GM21447 (cell line): ENCODE data around the gene EIF3A.
"Not testable (repeated sequence)": the region's sequence is repeated elsewhere in the genome, so short reads cannot be mapped to it uniquely, and the experiment has no call there.

Experiments used
- ATAC-seq: cut with Tn5 transposase; IDR thresholded peaks from one replicate; pipeline ENCODE4 v1.9.1; 2021; ENCODE audit not compliant: unreplicated experiment

Gene EIF3A

GRCh38 chr10:119100434-119101238, 20.0 kb upstream of the EIF3A start:
- ATAC-seq: no peak

- no peak for ATAC-seq
These were observed 18.0 kb upstream of the EIF3A start for GRCh38 chr10:119098576-119098975.

DNA sequence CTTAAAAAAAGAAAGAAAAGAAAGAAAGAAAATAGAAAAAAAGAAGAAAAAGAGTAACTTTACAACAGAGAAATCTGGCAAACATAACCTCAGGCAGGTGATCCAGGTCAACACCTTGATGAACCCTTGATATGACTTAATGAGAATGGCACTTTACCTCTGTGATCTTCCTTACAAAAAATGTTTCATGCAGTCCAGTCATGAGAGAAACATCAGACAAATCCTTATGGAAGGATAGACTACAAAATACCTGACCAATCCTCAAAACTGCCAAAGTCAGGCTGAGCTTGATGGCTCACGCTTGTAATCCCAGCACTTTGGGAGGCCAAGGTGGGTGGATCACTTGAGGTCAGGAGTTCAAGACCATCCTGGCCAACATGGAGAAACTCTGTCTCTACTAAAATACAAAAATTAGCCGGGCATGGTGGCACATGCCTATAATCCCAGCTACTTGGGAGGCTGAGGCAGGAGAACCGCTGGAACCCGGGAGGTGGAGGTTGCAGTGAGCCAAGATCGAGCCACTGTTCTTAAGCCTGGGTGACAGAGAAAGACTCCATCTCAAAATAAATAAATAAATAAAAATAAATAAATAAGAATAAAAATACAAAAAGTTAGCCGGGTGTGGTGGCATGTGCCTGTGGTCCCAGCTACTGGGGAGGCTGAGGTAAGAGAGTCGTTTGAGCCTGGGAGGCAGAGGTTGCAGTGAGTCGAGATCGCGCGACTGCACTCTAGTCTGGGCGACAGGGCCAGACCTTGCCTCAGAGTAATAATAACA, 16.2 kb upstream of the EIF3A start:
- not testable (repeated sequence) for ATAC-seq

DNA sequence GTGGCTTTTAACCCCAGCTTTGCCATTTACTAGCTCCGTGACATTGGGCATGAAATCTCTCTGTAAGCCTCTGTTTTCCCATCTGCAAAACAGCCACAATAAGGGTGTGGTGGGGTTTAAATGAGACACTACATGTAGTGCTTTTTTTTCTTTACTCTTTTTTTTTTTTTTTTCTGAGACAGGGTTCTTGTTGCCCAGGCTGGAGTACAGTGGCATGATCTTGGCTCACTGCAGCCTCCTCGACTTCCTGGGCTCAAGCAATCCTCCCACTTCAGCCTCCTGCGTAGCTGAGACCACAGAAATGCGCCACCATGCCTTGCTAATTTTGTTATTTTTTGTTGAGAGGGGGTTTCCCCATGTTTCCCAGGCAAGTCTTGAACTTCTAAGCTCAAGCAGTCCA, 15.0 kb upstream of the EIF3A start:
- ATAC-seq: no peak

DNA sequence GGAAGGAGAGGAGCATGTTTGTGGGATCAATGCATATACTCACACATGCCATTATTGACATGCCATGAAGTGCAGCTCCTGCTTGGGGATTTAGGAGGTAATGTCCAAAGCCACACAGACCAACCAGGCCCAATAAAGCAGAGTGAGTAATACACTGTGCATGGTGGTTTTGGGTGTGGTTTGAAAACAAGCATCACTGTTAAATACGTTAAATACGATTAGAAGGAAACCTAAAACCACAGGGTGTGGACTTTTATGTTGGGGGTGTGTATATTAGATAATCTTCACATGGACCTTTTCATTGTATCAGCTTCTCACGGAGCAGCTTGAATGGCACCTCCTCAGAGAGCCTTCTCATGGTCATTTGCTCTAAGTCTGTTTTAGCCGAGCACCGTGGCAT, 10.4 kb upstream of the EIF3A start:
- no peak for ATAC-seq

DNA sequence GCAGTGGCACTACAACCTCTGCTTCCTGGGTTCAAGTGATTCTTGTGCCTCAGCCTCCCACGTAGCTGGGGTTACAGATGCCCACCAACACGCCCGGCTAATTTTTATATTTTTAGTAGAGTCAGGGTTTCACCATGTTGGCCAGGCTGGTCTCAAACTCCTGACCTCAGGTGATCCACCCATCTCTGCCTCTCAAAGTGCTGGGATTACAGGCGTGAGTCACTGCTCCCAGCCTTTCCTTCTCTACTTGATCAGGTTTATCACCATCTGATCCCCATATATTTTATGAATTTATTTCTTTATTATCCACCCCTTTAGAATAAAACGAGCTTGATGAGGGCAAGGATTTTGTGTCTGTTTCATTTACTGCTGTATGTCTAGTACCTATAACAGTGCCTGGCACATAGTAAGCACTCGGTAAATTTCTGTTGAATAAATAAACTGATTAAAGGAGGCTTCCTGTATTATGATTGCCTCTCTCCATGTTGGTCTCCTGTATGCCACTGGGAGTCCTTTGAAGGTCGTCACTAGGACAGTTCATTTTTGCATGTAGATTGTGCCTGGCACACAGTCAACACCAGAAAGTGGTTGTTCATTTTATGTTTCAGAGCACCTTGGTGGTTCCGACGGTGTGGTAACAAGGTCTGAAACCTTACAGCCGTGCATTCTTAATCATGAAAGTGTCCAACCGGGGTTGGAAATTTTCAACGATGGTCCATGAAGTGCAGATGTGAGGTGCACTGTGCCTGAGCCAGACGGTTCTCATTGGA, 9.6 kb upstream of the EIF3A start:
- no peak for ATAC-seq

GRCh38 chr10:119087271-119087882, 6.8 kb upstream of the EIF3A start:
- no peak for ATAC-seq

DNA sequence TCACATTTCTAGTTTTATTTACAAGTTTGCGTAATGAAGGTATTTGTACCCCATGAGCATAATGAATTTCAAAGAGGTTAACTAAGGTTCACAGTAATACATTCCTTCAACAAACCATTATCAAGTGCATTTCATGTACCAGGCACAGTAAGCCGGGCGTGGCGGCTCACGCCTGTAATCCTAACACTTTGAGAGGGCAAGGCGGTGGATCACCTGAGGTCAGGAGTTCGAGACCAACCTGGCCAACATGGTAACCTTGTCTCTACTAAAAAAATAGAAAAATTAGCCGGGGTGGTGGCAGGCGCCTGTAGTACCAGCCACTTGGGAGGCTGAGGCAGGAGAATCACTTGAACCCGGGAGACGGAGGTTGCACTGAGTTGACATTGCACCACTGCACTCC, 4.3 kb upstream of the EIF3A start:
- ATAC-seq: no peak

- ATAC-seq: peak; percentile 68
These were observed 757 bp downstream of the EIF3A start for GRCh38 chr10:119079599-119080520.

DNA sequence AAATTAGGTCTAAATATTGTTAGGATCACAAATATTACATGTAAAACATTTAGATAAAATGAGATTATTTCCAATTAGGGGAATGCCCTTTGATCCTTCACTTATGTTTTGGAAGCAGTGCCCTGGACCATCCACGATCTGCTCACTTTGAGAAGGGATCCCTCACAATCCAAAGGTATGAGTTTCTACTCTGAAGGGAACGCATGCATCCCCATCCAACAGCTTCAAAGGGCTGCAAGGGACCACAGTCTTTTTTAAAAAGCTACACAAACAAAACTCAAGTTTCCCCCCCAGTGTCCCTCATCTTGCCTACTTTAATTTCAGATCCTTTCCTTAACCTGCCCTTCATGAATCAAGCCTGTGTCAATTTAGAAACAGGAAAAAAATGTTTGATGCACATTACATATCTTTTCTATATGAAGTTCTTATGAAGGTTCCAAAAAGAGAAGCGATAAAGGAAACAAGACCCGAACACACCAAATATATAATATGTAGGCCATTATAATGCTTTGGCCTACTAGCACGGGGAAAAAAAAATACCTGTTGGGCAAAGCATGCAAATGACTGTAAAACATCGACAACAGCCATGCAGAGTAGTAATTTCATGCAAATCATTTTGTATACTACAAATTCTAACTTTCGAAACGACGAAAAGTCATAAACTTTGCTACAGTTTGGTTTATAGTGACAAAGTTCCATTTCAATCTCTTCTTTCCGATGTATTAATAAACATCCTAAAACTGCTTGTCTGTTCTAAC, 2.0 kb downstream of the EIF3A start:
- ATAC-seq: no peak

DNA sequence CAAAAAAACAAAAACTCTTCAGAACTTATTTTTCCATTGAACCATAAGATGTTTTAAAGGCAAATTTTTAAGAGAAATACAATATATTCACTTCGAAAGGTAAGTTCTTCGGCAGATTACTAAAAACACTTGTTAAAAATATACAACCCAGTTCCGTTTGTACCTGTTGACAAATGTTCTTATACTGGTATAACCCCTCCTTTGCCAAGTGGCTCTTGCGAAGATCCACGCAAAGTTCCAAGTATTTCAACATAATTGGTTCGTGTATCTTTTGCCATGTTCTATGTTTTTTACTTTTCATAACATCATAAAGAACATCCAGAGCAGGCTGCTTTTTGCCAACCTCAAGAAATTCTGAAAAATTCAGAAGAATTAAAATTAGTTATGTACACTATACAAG, 7.0 kb downstream of the EIF3A start:
- ATAC-seq: no peak

DNA sequence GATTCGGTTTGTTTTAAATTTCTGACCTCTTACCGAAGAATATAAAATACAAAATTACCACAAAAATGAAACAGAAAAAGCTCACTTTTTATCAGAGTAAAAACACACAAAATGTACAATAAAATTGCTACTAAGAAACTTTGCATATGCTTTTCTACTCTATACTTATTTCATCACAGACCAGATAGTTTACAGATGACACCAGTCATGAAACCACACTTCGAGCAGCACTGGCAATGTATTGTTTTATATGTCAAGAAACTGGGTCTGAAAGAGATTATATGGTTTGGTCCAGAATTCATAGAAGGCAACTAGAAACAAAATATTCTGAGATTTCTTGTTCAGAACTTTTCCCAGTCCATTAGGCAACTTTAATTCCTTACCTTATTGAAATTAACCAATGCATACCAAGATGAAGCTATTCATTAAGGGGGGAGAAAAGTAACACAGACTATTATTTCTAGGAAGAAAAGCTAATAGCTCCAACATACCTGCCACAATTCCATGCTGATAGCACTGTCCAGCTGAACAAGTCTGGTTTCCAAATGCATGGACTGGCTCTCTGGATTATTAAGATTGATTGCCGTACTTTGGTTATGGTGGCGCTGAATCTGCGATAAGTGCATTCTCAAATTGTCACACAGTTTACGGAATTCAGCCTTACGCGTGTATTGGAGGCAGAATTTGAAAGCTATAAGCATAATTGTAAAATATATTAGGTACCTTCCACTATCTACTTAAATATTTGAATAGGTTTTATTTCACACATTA, 10.0 kb downstream of the EIF3A start:
- no peak for ATAC-seq

DNA sequence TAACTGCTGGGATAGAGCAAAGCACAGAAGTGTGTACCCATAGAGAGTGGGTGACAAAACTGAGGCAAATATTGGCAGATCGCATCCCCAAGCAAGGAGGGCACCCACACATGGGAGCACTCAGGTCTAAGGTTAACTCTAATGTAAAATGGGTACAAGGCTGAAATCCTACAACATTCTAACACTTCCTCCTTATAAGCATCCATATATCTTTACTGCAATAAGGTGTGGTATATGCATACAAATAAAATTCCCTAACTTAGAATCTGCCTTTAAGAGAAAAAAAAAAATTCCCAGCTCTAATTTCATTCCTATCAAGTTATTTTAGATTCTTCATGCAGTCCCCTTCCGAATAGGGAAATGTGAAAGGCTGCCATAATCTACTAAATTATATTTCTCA, 18.7 kb downstream of the EIF3A start:
- ATAC-seq: no peak

- no peak for ATAC-seq
These were observed 19.3 kb downstream of the EIF3A start for GRCh38 chr10:119061352-119061751.

DNA sequence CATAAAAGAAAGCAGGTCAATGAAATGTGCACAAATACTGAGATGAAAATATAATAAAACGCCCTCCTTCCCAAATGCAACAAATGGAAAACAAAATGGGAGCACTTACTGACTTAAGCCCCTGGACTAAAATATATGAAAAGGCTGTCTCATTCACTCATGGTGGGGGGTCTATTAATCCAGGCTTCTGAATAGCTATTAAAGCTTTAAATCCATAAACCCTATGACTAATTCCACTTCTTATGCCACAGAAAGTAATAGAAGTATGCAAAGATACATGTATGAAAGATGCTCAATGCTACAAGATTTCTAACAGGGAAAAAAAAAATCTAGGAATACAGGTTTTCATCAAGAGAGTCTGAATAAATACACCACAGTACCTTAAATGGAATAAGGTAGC, 20.5 kb downstream of the EIF3A start:
- no peak for ATAC-seq

- ATAC-seq: no peak
These were observed 21.1 kb downstream of the EIF3A start for GRCh38 chr10:119059557-119059956.

- ATAC-seq: no peak
These were observed 22.6 kb downstream of the EIF3A start for GRCh38 chr10:119058010-119058409.

DNA sequence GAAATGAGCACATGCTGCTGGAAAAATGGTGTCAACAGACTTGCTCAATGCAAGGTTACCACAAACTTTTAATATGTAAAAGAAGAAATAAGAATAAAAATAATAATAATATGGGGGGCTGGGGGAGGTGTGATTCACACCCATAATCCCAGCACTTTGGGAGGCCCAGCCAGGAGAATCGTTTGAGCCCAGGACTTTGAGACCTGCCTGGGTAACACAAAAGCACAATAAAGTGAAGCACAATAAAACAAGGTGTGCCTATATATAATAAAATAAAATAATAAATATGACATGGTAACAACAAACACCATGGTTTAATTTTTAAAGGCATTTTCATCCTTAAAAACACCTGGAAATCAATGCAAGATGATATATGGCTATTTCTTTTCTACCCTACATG, 25.1 kb downstream of the EIF3A start:
- no peak for ATAC-seq

DNA sequence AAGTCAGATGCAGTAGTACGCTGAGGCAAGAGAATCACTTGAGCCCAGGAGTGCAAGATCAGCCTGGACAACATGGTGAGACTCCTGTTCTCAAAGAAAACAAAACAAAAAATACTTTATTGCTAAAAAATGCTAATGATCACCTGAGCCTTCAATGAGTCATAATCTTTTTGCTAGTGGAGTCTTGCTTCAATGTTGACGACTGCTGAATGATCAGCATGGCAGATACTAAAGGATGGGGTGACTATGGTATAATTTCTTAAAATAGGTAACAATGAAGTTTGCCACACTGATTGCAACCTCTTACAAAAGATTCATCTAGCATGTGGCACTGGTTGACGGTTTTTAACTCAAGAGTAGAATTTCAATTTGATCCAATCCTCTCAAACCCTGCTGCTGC, 28.8 kb downstream of the EIF3A start:
- ATAC-seq: no peak
